ENCODE results near the gene PHLPP1.

The PHLPP1 gene

GRCh38 chr18:62867534-62867933 is 152.2 kb downstream of the PHLPP1 start:
- in situ Hi-C loops (cut with MboI; ENCODE audit: low pct_unique_long_range_greater_than_20kb, low sequenced_read_pairs, unreplicated experiment), result no loop called here

DNA sequence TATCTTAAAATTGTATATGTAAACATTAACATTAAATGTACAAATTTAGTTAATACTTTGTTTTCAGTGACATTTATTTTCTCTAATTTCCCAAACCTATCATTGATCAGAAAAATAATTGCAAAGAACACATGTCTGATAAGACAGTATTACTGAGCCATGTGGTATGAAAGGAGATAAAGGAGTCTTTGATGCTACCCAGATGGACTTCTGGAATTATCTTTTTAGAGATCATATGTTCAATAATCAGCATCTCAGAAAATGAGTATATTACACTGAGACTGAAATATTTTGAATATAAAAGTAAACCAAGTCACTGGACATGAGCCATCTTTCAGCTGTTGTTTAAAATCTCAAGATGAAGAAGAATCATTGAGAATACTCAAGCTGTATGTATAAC is 153.3 kb downstream of the PHLPP1 start:
- no peak for DNase-seq (ENCODE audit: low spot score)
- no peak for TF ChIP-seq CTCF (IDR thresholded peaks at IDR 0.05; ENCODE audit: extremely low read depth, insufficient read depth, missing control alignments)
- in situ Hi-C loops (cut with MboI; ENCODE audit: low pct_unique_long_range_greater_than_20kb, low sequenced_read_pairs, unreplicated experiment), result no loop called here

More at GRCh38 chr18:62867534-62867933, 152.2 kb downstream of the PHLPP1 start:
- DNase-seq (ENCODE audit: low spot score), result no peak
- no peak for TF ChIP-seq CTCF (IDR thresholded peaks at IDR 0.05; ENCODE audit: extremely low read depth, insufficient read depth, missing control alignments)

- DNase-seq (ENCODE audit: low spot score), result no peak
- in situ Hi-C loops (cut with MboI; ENCODE audit: low pct_unique_long_range_greater_than_20kb, low sequenced_read_pairs, unreplicated experiment), result no loop called here
- TF ChIP-seq CTCF (IDR thresholded peaks at IDR 0.05; ENCODE audit: extremely low read depth, insufficient read depth, missing control alignments), result no peak
Observed at GRCh38 chr18:62870643-62871042, 155.3 kb downstream of the PHLPP1 start.

GRCh38 chr18:62875323-62875722 is 160.0 kb downstream of the PHLPP1 start:
- DNase-seq (ENCODE audit: low spot score), result no peak
- TF ChIP-seq CTCF (IDR thresholded peaks at IDR 0.05; ENCODE audit: extremely low read depth, insufficient read depth, missing control alignments), result no peak
- in situ Hi-C loops (cut with MboI; ENCODE audit: low pct_unique_long_range_greater_than_20kb, low sequenced_read_pairs, unreplicated experiment), result no loop called here

- TF ChIP-seq CTCF (IDR thresholded peaks at IDR 0.05; ENCODE audit: extremely low read depth, insufficient read depth, missing control alignments), result no peak
- no peak for DNase-seq (ENCODE audit: low spot score)
- in situ Hi-C loops (cut with MboI; ENCODE audit: low pct_unique_long_range_greater_than_20kb, low sequenced_read_pairs, unreplicated experiment), result no loop called here
Observed at GRCh38 chr18:62876111-62876510, 160.8 kb downstream of the PHLPP1 start.

- no peak for DNase-seq (ENCODE audit: low spot score)
- in situ Hi-C loops (cut with MboI; ENCODE audit: low pct_unique_long_range_greater_than_20kb, low sequenced_read_pairs, unreplicated experiment), result no loop called here
- no peak for TF ChIP-seq CTCF (IDR thresholded peaks at IDR 0.05; ENCODE audit: extremely low read depth, insufficient read depth, missing control alignments)
Observed at GRCh38 chr18:62876828-62877227, 161.5 kb downstream of the PHLPP1 start.
